Measurements from ENCODE around the gene KRTAP4-7. TPM values are rescaled to one million over a fixed set of nuclear protein-coding genes. Genes with fewer than 3 reads are reported as not detected.

KRTAP4-7 gene
- total RNA-seq, 1 donor from 2014 or later, result not detected

DNA sequence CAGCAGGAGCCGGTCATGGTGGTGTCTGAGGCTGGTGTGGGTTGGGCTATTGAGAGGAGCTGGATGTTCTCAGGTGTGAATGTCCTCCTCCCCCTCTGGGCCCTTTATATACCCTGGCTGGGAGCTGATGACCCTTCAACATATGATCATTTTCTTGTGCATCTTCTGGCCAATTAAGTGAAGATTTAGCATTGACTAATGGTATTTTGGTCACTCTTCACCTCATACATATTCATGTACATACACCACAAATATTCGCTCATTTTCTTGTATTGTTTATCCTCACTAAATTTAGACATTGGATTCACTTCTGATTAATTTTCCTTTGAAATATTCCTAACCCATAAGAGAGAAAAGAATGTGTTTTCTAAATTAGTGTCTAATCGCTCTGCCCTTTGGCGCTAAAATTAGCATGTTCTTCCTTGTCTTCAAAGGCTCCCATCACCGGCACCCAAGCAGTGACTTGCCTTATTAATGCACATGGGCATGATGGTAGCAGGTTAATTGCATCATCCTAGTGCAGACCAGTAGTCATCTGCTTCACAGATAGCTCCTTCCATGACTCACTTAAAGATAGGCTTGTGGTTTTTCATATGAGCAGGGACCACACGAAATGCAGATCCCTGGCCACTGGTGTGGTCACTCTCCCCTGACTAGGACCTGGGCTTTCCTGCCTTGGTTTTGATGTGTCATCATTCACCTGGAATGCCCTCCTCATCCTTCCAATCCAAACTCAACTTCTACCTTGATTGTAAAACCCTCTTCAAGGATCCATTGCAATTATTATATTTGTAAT is 17.9 kb upstream of the KRTAP4-7 start, which contains the start of gene KRTAP2-4:
TSS of gene KRTAP2-4 (minus strand) at position 51 of the 796 bp plus-strand sequence. CDS start at position 17, 34 bp downstream.
- no peaks in the 10 kb centered on the region for H3K36me3 ChIP-seq
- no peak within 1 kb of the TSS for H3K27ac ChIP-seq
- peaks cover 10% of the 10 kb centered on the region for H3K27me3 ChIP-seq (ENCODE audit: low read depth)
- H3K9me3 ChIP-seq, result no peaks in the 10 kb centered on the region
- no peaks in the 10 kb centered on the region for H3K4me1 ChIP-seq
- ATAC-seq, result no peak
- H3K4me3 ChIP-seq, result no peak within 1 kb of the TSS
- intact Hi-C loops (cut with DNase I), result no loop called here
- TF ChIP-seq, protein P1, sequence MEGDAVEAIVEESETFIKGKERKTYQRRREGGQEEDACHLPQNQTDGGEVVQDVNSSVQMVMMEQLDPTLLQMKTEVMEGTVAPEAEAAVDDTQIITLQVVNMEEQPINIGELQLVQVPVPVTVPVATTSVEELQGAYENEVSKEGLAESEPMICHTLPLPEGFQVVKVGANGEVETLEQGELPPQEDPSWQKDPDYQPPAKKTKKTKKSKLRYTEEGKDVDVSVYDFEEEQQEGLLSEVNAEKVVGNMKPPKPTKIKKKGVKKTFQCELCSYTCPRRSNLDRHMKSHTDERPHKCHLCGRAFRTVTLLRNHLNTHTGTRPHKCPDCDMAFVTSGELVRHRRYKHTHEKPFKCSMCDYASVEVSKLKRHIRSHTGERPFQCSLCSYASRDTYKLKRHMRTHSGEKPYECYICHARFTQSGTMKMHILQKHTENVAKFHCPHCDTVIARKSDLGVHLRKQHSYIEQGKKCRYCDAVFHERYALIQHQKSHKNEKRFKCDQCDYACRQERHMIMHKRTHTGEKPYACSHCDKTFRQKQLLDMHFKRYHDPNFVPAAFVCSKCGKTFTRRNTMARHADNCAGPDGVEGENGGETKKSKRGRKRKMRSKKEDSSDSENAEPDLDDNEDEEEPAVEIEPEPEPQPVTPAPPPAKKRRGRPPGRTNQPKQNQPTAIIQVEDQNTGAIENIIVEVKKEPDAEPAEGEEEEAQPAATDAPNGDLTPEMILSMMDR (IDR thresholded peaks at IDR 0.05), result no peak
- no peak for DNase-seq

DNA sequence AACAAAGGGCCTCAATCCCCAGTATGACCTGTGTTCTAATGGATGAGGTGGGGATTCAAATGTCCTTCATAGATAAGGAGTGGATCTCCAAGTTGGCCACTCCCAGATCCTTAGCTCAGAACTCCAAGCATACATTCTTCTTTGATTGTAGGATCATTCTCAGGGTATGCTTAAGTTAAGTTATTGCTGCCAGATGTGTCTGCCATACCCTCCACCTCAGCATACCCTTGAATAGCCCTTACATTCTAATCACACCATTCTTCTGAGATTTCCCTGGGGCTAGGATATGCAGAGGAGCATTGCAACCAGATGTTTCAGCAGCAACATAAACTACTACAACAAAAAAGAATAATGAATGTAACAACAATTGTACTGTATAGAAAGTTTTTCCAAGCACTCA is 16.7 kb upstream of the KRTAP4-7 start:
- peaks cover under 1% of the 10 kb centered on the region for H3K27me3 ChIP-seq (ENCODE audit: low read depth)
- intact Hi-C loops (cut with DNase I), result no loop called here
- no peak overlapping the region for H3K4me3 ChIP-seq
- no peak for DNase-seq
- TF ChIP-seq, protein P1 (IDR thresholded peaks at IDR 0.05), result no peak
- H3K27ac ChIP-seq, result no peak overlapping the region
- no peaks in the 10 kb centered on the region for H3K4me1 ChIP-seq
- no peak for ATAC-seq
- H3K9me3 ChIP-seq, result no peaks in the 10 kb centered on the region
- H3K36me3 ChIP-seq, result no peaks in the 10 kb centered on the region

DNA sequence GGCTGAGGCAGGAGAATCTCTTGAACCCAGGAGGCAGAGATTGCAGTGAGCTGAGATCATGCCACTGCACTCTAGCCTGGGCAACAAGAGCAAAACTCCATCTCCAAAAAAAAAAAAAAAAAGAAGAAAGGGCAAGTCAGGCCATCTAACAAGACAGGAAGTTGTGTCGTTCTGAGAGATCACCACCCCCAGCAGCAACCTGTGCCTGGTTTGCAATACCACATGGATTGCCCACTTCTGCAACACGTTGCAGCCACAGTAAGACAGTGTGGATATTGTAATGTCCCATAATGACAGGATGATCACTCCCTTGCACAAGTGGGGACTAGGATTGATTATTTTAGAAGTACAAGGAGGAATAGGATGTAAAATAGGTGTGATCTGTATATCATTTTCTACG is 14.9 kb upstream of the KRTAP4-7 start:
- intact Hi-C loops (cut with DNase I), result no loop called here

DNA sequence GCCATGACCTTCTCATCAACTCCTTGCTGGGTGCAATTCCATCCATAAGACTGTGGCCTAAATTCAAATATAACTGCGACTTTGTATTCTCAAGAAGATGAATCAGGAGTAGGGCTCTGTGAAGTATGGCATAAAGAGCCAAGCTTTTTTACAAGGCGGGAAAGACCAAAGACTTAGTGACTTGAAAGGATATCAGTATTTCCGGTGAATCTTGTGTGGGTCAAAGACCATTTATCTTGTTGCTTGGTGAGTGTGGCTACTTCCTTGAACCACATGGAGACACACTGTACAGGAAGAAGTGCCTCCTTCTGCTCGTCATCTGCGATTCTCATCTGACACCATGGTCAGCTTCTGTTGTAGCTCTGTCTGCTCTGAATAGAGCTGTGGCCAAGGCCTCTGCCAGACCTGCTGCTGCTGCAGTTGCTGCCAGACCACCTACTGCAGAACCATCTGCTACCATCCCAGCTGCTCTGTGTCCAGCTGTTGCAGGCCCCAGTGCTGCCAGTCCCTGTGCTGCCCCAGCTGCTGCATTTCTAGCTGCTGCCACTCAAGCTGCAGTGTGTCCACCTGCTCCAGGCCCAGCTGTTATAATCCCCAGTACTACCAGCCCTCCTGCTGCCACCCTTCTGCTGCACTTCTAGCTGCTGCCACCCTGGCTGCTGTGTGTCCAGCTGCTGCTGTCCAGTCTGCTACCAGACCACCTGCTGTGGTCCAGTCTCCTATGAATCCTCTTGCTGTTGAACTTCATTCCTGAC is 12.2 kb upstream of the KRTAP4-7 start:
- TF ChIP-seq, protein P1 (IDR thresholded peaks at IDR 0.05), result no peak
- DNase-seq, result no peak

More for the DNA sequence above, 14.9 kb upstream of the KRTAP4-7 start:
- Histone ChIP-seq H3K36me3 (no peaks in the 10 kb centered on the region), H3K9me3 (no peaks in the 10 kb centered on the region), H3K27ac (no peak overlapping the region), H3K27me3 (ENCODE audit: low read depth) (no peaks in the 10 kb centered on the region), H3K4me3 (no peak overlapping the region), H3K4me1 (no peaks in the 10 kb centered on the region)
- TF ChIP-seq, protein P1 (IDR thresholded peaks at IDR 0.05), result no peak
- ATAC-seq (no peak), DNase-seq (no peak)

DNA sequence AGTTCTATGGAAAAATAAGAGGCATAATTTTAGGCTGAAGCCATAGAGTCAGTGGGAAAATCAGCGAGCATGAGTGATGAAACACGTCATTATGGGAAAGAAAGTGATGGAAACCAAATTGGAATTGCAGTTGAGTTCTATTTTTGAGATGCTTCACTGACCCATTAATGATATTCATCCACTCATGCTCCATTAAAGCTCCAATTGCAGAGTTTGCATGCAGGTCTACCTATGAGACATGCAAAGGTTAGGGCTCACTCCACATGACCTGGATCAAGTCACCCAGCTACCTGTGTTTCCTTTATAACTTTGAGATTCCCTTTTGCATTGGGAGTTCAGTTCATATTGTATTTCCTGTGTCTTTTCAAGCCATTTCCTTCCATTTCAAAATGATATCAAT is 10.3 kb upstream of the KRTAP4-7 start:
- Histone ChIP-seq H3K9me3 (no peaks in the 10 kb centered on the region), H3K4me3 (no peak overlapping the region), H3K4me1 (no peaks in the 10 kb centered on the region), H3K36me3 (no peaks in the 10 kb centered on the region), H3K27ac (no peak overlapping the region), H3K27me3 (ENCODE audit: low read depth) (no peaks in the 10 kb centered on the region)
- intact Hi-C loops (cut with DNase I), result no loop called here
- ATAC-seq (no peak), DNase-seq (no peak)
- TF ChIP-seq, protein P1 (IDR thresholded peaks at IDR 0.05), result no peak

More for the DNA sequence above, 12.2 kb upstream of the KRTAP4-7 start:
- H3K36me3 ChIP-seq, result no peaks in the 10 kb centered on the region
- H3K27ac ChIP-seq, result no peak overlapping the region
- no peaks in the 10 kb centered on the region for H3K27me3 ChIP-seq (ENCODE audit: low read depth)
- H3K4me3 ChIP-seq, result no peak overlapping the region
- intact Hi-C loops (cut with DNase I), result no loop called here
- H3K4me1 ChIP-seq, result no peaks in the 10 kb centered on the region
- no peak for ATAC-seq
- H3K9me3 ChIP-seq, result no peaks in the 10 kb centered on the region

Measured in lower lobe of right lung (tissue), 2 donors.